ENCODE results near the gene S100G.
"Not testable (repeated sequence)": the region's sequence is repeated elsewhere in the genome, so short reads cannot be mapped to it uniquely, and the experiment has no call there.

The S100G gene, protein sequence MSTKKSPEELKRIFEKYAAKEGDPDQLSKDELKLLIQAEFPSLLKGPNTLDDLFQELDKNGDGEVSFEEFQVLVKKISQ

DNA sequence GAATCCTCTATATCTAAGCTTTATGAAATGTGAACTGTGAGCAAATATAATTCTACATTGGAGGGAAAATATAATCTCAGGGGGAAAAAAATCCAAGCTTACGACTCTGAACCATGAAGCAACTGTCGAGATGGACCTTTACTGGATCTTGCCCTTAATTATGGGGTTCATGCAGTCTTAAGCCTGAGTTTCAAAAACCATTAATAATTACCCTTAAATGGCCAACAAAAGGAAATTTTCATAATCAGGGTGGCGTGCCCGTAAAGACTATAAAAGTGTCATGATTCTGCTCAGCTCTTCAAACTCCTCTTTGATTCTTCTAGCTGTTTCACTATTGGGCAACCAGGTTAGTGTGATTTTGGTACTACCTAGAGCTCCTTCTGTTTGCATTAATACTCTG lies at the start of gene S100G:
Gene S100G, plus strand, starts transcription at position 301 of the 400 bp plus-strand sequence. CDS start 849 bp downstream, outside the sequence.
- in situ Hi-C loops (cut with MboI; ENCODE audit: low sequenced_read_pairs) = no loop called here

DNA sequence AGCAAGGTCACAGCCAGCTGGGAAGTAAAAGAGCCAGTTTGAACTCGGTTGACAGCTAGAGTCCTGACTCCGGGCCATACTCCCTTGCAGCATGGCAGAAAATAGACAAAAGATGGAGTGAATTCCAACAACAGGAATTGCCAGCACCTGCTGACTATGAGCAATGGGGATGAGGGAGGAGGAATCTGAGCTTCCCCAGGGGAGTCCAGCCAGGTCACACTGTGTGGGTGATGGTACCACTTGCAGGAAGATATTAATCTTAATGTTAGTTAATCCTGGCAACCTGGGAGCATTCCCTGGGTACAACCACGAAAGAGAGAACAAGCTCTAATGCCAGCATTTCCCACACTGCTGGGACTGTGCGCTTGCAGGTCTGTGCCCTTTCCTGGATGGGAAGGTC lies 48.1 kb upstream of the S100G start:
- in situ Hi-C loops (cut with MboI; ENCODE audit: low sequenced_read_pairs) = no loop called here

DNA sequence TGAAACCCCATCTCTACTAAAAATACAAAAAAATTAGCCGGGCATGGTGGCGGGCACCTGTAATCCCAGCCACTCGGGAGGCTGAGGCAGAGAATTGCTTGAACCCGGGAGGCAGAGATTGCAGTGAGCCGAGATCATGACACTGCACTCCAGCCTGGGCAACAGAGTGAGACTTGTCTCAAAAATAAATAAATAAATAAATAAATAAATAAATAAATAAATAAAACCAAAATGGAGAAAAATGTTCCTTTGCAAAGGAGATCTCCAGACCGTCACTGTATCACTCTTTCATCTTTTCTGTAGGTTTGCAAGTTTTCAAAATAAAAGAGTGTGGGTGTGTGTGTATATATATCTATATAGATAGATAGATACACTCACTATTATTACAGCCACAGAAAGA lies 46.7 kb upstream of the S100G start:
- in situ Hi-C loops (cut with MboI; ENCODE audit: low sequenced_read_pairs) = not testable (repeated sequence)

DNA sequence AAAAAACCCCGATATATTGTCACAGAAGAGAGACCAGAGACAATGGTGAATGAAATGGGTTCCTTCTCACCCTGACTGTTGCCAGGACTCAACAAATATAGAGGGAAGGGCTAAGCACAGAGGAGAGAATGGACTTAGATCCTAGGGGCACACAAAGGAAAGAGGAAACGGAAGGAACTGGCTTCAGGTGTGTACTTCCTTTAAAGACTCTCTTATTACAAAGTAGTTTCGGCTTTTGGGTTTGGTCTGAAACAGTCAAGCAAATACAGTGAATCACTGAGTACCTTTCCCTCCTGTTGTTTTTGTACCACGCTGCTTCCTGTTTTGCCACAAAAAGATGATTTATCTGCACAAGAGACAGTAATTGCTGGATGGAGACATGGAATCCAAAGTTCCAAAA lies 46.1 kb upstream of the S100G start:
- in situ Hi-C loops (cut with MboI; ENCODE audit: low sequenced_read_pairs) = no loop called here

- in situ Hi-C loops (cut with MboI; ENCODE audit: low sequenced_read_pairs) = no loop called here
Observed at GRCh38 chrX:16604337-16604736, 45.6 kb upstream of the S100G start.

- in situ Hi-C loops (cut with MboI; ENCODE audit: low sequenced_read_pairs) = no loop called here
Observed at GRCh38 chrX:16606142-16606720, 43.7 kb upstream of the S100G start.

DNA sequence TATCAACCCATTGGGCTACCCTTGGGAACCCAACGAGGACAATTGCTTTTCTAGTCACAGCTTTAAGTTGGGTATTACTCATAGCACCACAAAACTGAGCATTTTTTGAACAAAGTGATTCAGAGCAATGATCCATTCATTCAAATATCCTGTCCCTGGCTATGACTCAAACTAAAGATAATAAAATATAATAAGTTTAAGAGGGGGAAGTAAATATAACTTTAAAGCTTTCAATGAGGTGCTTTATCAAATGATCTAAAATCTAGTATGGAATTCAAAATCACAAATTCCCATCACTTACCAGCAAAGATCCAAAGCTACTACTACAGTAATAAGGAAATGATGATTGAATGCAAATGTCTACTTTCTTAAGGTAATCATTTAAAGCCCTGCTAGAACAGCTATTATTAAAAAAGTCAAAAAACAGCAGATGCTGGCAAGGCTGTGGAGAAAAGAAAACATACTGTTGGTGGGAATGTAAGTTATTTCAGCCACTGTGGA lies 39.8 kb upstream of the S100G start:
- in situ Hi-C loops (cut with MboI; ENCODE audit: low sequenced_read_pairs) = no loop called here

- in situ Hi-C loops (cut with MboI; ENCODE audit: low sequenced_read_pairs) = not testable (repeated sequence)
Observed at GRCh38 chrX:16610654-16611053, 39.3 kb upstream of the S100G start.

DNA sequence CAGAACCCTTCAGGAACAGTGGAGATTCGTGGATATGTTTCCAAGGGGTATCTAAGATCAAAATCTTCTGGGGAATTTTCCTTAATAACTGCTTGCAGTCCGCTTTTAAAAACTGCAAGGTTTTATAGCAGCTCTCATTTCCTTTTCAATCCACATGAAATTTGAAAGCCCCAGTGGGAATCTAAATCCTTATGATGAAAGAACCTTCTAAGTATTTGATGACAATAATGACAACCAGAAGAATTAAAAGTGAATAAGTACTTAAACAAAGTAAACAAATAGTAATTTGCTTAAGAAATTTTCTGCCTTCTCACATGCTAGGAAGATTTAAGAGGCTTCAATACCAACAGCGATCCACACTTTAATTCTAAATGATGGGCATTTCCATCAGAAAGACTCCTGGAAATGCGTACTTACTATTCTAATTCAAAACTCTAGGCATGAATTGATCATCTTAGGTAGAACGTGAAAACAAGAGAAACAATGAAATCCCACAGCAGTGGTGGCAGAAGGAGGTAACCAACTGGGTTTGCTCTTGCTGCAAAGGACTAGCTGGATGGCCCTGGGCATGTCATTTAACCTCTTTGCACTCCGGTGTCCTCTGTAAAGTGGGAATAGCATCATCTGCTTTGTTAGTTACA lies 37.6 kb upstream of the S100G start:
- in situ Hi-C loops (cut with MboI; ENCODE audit: low sequenced_read_pairs) = no loop called here

DNA sequence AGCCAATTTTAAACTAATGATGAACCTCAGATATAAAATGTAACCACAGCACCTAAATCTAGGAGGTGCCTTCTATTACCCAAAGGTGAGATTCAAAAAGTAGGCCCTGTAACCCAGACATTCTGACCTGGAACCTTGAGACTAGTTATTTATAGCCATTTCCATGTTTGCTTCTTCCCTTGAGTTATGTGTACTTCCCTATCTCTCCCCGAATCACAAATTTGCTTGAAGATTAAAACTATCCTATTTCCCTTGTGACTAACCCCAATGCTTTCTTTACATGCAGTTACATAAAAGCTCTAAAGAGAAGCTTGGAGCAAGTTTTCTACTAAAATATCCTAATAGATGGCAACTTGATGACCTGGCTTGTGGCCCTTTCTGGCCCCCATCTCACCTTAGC lies 32.6 kb upstream of the S100G start:
- in situ Hi-C loops (cut with MboI; ENCODE audit: low sequenced_read_pairs) = no loop called here

DNA sequence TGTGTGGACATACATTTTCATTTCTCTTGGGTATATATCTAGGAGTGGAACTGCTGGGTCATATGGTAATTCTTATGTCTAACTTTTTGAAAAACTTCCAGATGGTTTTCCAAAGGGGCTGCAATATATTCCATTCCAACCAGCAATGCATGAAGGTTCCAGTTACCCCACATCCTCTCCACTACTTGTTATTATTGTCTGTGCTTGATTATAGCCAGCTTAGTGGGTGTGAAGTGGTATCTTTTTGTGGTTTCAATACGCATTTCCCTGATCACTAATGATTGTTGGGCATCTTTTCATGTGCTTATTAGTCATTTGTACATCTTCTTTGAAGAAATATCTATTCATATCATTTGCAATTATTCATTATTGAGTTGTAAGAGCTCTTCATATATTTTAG lies 31.5 kb upstream of the S100G start:
- in situ Hi-C loops (cut with MboI; ENCODE audit: low sequenced_read_pairs) = no loop called here

DNA sequence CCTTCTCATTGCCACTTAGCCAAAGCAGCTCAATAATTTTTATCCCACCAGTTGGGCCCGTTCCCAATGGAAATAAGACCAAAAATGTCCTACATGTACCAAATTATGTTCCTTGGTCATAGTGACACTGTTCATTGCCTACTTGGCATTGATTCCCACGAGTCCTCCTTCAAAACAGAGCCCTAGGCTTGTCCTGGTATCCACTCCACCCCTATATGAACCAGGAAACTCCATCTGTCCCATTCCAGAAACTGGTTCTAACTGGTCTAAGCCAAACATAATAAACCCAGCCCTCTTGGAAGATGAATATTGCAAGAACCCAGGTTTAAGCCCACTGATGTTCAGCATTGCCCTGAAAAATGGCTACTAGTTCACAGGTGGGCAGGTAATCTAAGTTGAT lies 30.9 kb upstream of the S100G start:
- in situ Hi-C loops (cut with MboI; ENCODE audit: low sequenced_read_pairs) = no loop called here

DNA sequence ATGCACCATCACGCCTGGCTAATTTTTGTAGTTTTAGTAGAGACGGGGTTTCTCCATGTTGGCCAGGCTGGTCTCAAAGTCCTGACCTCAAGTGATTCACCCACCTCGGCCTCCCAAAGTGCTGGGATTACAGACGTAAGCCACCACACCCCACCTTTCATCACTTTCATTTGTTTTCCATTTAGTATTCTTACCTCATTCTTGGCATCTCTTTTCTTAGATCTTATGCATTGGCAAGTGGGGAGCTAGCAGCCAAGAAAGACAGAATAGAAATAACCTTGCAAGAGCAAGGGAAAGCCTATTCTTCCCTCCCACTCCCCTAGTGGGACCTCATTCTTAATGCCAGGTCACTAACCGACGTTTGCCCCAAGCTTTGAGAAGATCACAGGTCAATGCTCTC lies 21.4 kb upstream of the S100G start:
- in situ Hi-C loops (cut with MboI; ENCODE audit: low sequenced_read_pairs) = not testable (repeated sequence)

DNA sequence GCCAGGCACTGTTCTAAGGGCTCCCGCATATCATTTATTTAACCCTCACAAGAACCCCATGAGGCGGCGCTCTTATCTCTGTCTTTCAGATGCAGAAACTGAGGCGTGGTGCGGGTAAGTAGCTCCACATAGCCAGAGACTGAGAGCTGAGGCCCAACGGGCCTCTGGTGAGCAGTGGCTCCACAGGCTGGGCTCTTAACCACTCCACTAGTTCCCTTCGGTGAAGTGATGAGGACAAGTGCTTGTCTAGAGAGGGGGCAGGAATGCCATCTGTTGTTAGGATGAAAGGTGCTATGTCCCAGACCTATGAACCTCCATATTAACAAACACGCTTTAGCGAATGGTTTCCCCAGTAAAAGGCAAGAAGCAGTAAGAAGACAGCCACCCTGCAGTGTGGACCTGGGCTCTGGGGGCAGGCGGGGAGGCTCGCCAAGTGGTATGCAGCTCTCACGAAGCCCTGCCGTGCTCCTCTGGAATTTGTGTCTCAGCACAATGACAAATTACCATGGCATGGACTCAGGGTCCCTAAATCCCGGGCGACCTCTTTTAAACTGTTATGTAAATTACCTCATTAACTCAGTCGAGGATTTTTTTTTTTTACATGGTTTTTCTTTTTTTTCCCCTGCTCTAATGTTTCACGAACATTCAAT lies 20.9 kb upstream of the S100G start:
- in situ Hi-C loops (cut with MboI; ENCODE audit: low sequenced_read_pairs) = no loop called here

DNA sequence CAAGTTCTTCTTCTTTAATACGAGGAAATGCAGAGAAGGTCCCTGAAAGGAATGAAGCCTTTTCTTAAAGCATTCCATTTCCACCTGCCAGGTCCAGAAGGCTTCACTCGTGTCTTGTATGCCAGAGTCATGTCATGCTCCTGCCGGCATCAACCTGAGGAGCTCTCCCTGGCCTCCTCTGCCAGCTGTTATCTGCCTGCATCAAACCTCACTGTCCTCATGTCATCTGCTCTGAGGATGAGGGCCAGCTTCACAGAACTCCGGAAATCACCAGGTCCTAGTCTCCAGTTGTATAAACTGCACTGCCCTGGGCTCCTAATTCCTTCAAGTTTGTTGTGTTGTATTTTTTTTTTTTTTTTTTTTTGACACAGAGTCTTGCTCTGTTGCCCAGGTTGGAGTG lies 20.0 kb upstream of the S100G start:
- in situ Hi-C loops (cut with MboI; ENCODE audit: low sequenced_read_pairs) = no loop called here

- in situ Hi-C loops (cut with MboI; ENCODE audit: low sequenced_read_pairs) = no loop called here
Observed at GRCh38 chrX:16633754-16634153, 16.2 kb upstream of the S100G start.

DNA sequence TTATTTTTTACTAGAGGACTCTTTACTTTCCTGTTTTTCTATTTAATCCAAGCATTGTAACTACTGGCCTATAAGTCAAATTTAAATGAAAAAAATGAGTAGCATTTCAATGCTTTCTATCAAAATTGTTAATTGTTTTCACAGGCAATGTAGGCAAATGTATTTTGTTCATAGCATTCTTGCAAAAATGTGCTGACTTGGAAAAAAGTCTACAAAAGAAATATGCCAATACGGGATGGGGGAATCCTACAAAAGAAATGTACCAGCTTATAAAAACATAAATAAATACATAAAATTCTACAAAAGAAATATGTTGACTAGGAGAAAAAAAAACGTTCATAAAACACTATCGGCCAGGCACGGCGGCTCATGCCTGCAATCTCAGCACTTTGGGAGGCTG lies 14.9 kb upstream of the S100G start:
- in situ Hi-C loops (cut with MboI; ENCODE audit: low sequenced_read_pairs) = no loop called here

DNA sequence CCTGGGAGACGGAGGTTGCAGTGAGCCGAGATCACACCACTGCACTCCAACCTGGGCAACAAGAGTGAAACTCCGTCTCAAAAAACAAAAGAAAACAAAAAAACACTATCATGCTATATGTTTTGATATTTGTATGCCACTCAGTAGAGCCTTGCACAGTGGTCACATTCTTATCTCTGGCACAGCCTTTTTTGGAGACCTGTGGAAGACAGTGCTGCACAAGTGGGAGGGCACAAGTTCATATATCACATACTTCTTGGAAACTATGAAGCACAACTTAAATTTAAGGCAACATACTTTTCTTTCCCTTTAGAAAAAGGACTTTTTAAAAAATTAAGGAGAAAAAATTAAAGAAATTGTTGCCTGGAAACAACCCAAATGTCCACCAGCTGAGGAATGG lies 14.4 kb upstream of the S100G start:
- in situ Hi-C loops (cut with MboI; ENCODE audit: low sequenced_read_pairs) = no loop called here

- in situ Hi-C loops (cut with MboI; ENCODE audit: low sequenced_read_pairs) = no loop called here
Observed at GRCh38 chrX:16638533-16638932, 11.4 kb upstream of the S100G start.

- in situ Hi-C loops (cut with MboI; ENCODE audit: low sequenced_read_pairs) = no loop called here
Observed at GRCh38 chrX:16639966-16640365, 10.0 kb upstream of the S100G start.

GRCh38 chrX:16640823-16641222 lies 9.1 kb upstream of the S100G start:
- in situ Hi-C loops (cut with MboI; ENCODE audit: low sequenced_read_pairs) = no loop called here

DNA sequence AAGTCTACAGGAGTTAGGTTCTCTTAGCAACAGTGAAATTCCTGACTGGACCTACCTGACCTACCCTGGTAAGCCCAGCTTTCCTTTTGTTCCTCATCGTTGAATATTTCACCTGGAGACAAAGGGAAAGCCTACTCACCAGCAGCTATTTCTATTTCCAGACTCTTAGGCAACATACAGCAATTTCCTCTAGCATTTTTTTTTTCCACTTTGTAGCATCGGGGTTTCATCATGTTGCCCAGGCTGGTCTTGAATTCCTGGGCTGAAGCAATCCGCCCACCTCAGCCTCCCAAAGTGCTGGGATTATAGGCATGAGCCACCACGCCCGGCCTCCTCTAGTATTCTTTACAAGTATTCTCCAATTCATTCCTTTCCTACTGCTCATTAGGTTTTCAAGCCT lies 6.8 kb upstream of the S100G start:
- in situ Hi-C loops (cut with MboI; ENCODE audit: low sequenced_read_pairs) = no loop called here
